ENCODE results near the gene SLC28A2.
"Not testable (repeated sequence)": the region's sequence is repeated elsewhere in the genome, so short reads cannot be mapped to it uniquely, and the experiment has no call there.

Gene SLC28A2

DNA sequence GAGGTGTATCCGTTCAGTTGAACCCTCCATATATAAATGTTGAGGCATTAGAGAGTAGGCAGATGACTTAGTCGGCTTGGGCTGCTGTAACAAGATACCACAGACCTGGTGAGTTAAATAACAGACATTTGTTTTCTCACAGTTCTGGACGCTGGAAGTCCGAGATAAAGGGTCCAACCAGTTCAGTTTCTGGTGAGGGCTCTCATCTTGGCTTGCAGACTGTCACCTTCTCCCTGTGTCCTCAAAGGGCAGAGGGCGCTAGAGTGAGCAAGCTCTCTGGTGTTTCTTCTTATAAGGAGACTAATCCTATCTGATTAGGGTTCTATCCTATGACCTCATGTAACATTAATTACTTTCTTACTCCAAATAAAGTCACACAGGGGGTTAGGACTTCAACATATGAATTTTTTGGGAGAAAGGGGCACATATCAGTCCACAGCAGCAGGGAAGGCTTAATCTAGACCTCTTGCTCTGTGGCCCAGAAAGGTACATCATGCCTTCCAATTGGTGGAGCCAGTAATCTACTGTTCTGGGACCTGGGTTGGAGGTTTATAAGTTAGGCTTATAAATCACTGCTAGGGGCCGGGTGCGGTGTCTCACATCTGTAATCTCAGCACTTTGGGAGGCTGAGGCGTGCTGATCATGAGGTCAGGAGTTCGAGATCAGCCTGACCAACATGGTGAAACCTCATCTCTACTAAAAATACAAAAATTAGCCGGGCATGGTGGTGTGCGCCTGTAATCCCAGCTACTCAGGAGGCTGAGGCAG lies 26.3 kb upstream of the SLC28A2 start:
- TF ChIP-seq, protein P1, sequence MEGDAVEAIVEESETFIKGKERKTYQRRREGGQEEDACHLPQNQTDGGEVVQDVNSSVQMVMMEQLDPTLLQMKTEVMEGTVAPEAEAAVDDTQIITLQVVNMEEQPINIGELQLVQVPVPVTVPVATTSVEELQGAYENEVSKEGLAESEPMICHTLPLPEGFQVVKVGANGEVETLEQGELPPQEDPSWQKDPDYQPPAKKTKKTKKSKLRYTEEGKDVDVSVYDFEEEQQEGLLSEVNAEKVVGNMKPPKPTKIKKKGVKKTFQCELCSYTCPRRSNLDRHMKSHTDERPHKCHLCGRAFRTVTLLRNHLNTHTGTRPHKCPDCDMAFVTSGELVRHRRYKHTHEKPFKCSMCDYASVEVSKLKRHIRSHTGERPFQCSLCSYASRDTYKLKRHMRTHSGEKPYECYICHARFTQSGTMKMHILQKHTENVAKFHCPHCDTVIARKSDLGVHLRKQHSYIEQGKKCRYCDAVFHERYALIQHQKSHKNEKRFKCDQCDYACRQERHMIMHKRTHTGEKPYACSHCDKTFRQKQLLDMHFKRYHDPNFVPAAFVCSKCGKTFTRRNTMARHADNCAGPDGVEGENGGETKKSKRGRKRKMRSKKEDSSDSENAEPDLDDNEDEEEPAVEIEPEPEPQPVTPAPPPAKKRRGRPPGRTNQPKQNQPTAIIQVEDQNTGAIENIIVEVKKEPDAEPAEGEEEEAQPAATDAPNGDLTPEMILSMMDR (IDR thresholded peaks at IDR 0.05; ENCODE audit: low read depth, low read length): no peak
- H3K4me3 ChIP-seq (ENCODE audit: low read depth, low read length): no peak overlapping the region

DNA sequence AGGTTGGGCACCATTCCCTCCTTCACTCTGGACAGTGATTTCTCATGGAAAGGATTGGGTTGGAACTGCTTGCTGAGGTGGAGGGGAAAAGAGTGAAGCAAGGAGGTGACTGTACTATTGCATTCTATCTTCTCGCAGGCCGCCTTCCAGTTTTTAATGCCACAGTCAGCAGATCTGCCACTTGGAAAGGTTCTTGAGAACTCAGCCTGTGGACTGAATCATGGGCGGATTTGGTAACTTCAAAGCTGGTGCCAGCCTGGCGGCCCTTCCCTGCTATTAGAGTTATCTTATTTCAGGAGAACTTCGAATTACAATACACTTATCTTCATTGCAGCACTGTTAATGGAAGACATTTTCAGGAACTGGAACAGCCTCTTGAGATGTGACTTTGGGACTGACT lies 23.1 kb upstream of the SLC28A2 start:
- TF ChIP-seq, protein P1 (IDR thresholded peaks at IDR 0.05; ENCODE audit: low read depth, low read length): no peak
- H3K4me3 ChIP-seq (ENCODE audit: low read depth, low read length): no peak overlapping the region

DNA sequence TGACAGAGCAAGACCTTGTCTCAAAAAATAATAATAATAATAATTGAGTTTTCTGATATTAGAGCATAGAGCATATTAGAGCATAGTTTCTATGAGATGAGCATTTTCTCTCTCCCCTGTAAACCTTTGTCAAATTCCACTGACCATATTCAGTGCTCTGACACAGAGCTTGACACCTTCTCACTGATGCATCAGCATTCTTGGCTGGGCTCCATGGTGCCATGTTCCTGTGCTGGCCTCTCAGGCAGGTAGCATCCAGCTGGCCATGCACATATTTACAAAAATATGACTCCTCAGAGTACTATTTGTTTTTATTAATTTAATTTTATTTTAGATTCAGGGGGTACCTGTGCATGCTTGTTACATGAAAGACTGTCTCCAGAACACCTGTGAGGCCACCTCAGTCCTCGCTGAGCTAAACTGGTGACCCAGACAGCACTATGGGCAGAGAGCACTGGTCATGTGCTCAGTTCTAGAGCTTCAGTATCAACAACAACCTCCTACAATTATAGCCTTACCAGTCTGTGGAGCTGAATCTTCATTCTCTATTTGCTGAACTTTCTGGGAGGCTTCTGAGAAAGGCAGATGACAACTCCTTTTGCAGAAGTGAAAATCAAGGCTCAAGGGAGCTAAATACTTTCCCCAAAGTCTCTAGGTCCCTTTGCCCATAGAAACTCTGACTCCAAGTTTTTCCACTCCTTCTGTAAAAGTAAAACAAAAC lies 21.6 kb upstream of the SLC28A2 start:
- H3K4me3 ChIP-seq (ENCODE audit: low read depth, low read length): no peak overlapping the region
- TF ChIP-seq, protein P1 (IDR thresholded peaks at IDR 0.05; ENCODE audit: low read depth, low read length): no peak

DNA sequence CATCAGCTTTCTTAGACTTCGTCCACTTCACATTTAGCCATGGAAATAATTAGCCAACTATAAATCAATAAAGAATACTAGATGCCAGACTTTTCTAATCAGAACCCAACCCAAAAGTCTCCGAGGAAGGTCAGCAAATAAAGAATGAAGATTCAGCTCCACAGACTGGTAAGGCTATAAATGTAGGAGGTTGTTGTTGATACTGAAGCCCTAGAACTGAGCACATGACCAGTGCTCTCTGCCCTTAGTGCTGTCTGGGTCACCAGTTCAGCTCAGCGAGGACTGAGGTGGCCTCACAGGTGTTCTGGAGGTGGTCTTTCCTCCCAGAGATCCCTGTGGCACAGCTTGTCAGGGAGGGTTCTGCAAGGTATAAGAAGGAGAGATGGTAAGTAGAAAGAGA lies 20.9 kb upstream of the SLC28A2 start:
- H3K4me3 ChIP-seq (ENCODE audit: low read depth, low read length): no peak overlapping the region
- TF ChIP-seq, protein P1 (IDR thresholded peaks at IDR 0.05; ENCODE audit: low read depth, low read length): no peak

DNA sequence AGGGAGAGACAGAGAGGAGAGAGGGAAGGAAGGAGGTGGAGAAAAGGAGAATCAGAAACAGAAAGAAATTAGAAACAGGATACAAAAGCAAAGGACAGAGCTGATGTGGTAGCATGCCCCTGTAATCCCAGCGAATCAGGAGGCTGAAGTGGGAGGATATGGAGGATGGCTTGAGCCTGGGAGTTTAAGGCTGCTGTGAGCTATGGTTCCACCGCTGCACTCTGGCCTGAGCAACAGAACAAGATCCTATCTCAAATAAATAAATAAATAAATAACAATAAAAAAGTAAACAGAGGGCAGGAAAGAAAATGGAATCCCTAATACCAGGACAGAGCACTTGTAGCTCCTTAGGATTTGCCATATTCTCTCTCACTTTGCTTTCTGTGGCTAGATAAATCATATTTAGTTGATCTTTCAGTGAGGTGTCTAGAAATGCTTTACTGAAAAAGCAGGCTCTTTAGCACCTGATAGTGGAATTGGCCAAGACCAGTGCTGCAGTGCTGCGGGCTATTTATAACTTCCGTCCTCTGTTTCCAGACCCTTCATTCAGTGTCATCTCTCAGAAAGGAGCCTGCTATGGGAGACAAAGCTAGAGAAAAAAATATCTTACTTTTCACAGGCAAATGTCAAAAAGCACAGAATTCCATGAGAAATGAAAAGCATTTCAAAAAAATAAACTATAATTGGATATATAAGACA lies 20.0 kb upstream of the SLC28A2 start:
- no peak overlapping the region for H3K4me3 ChIP-seq (ENCODE audit: low read depth, low read length)

DNA sequence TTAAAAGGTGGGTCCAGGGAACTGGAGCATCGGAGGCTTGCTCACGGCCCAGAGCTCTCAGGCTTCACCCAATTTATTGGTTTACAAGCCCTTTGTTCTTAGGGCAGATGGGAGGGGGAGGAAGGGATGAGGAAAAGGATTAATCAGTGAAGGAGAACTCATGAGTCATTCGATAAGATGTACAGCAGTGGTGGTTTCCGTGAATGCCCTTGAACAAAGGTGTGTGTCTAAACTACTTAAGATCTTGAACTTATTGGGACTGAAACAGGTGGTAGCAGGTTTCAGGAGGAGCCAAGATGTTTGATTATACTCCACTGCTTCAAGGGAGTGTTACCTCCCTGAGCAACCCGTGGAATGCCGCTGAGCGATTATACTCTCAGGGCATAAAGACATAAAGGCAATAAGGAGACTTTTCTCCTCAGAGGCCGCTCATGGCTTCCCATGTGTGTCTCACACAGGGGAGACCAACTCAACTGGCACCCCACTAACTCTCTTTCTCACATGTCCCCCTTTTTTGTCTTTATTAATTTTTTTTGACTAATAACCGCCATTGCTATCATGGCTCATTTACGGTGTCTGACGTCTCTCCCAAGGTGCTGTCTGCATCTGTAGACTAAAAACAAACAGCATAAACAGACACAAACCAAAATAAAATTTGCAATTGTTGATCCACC lies 17.3 kb upstream of the SLC28A2 start:
- H3K4me3 ChIP-seq (ENCODE audit: low read depth, low read length): no peak overlapping the region
- TF ChIP-seq, protein P1 (IDR thresholded peaks at IDR 0.05; ENCODE audit: low read depth, low read length): no peak

More for the DNA sequence above, 20.0 kb upstream of the SLC28A2 start:
- TF ChIP-seq, protein P1 (IDR thresholded peaks at IDR 0.05; ENCODE audit: low read depth, low read length): no peak

DNA sequence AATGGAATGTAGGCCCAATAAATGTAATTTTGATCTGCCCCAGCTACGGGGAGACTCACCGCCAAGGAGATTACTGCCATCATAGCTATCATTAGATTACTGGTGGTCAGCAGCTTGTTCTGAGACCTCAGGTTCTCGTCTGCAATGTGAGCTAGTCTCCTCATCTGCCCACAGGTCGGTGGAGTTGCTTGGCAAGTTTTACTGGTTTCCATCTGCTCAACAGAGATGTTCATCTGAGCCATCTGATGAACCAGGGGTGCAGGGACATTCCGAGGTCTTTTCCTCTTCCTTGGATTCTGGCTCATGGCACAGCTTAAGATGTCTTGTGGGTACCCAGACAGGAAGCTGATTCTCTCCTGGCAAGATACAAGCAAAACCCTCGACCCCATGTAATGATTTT lies 15.2 kb upstream of the SLC28A2 start:
- H3K4me3 ChIP-seq (ENCODE audit: low read depth, low read length): not testable (repeated sequence)

Measured in WI38 (cell line).